Upper lobe of left lung (tissue), 4 donors: ENCODE measurements around the gene LGR4.

ENCODE experiments used
- CTCF ChIP-seq, 6 experiments: fragments of 450-650 bp in 4 of 6; fragments of 200-600 bp in 2 of 6; sonication (generic) in 2 of 6; IDR thresholded peaks; one replicate each; pipeline ENCODE4 v1.5.1; 2016 to 2019; ENCODE audit warnings: antibody characterized with exemption in 6 of 6
- POLR2A ChIP-seq, 4 donors: fragments of 450-650 bp; IDR thresholded peaks; one replicate each; pipeline ENCODE4 v1.5.1; 2016 to 2017; ENCODE audit warnings: antibody characterized with exemption in 4 of 4, mild to moderate bottlenecking in 2 of 4

- TF ChIP-seq POLR2A (IDR thresholded peaks at IDR 0.05) (no peak), CTCF (IDR thresholded peaks at IDR 0.05) (no peak)
Measured at GRCh38 chr11:27456795-27457329, 15.7 kb downstream of the LGR4 start.
